Fibroblast of skin of right biceps (primary cell): ENCODE data around the gene NFYC.

Experiments
- DNase-seq: peaks from one replicate; pipeline ENCODE4 v3.0.0-alpha.2; 2013

Gene NFYC

DNA sequence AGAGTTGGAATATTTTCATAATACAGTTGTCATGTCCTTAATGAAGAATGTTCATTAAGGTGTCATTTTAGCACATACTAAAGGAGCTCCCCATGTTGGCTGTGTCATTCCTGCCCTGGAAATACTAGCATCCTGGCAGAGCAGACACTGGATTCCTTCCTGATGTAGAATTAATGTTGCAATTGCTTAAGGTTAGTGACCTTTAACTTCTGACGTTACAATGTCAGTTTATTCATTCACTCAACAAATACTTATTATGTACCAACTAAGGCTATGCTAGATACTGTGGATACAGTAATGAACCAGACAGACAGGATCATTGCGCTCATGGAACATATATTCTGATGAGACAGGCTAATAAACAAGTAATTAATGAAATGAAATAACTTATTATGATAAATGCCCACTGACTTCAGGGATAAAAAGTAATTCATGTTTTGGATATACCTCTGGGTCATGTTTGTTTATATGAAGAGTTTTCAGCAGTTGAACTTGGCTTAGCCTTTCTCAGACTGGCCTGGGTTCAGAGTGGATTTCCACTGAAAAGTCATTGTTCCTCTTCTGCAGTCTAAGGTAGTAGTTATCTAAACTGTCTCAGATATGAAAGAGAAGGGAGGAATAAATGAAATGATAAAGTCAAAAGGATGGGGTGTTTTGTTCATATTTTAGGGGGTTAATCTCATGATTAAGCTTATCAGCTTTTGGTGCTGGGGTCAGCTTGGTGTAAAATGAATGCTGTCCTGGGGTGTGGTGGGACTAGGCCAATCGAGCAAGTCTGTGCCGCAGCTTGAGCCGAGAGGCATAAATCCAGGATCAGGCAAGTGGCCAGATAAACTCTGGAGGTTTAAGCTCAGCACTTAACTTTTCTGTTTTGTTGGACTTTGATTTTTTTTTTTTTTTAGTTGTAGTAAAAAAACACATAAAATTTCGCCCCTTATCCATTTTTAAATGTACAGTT, 48.8 kb downstream of the NFYC start:
- no peak for DNase-seq

DNA sequence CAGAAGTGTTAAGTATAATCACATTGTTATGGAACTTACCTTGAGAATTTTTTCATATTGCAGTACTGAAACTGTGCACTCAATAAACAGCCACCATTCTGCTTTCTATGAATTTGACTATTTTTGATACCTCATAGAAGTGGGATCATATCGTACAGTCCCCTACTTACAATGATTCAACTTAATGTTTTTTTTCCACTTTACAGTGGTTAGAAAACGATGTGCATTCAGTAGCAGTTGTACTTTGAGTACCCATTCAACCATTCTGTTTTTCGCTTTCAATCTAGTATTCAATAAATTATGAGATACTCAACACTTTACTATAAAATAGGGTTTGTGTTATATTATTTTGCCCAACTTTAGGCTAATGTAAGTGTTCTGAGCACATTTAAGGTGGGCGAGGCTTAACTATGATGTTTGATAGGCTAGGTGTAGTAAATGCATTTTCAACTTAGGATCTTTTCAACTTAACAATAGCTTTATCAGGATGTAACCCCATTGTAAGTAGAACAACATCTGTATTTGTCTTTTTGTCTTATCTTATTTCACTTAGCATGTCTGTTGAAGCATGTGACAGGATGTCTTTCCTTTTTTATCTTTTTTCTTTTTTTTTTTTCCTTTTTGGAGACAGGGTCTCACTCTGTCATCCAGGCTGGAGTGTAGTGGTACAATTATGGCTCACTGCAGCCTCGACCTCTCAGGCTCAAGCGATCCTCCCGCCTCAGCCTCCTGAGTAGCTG, 49.7 kb downstream of the NFYC start:
- no peak for DNase-seq

DNA sequence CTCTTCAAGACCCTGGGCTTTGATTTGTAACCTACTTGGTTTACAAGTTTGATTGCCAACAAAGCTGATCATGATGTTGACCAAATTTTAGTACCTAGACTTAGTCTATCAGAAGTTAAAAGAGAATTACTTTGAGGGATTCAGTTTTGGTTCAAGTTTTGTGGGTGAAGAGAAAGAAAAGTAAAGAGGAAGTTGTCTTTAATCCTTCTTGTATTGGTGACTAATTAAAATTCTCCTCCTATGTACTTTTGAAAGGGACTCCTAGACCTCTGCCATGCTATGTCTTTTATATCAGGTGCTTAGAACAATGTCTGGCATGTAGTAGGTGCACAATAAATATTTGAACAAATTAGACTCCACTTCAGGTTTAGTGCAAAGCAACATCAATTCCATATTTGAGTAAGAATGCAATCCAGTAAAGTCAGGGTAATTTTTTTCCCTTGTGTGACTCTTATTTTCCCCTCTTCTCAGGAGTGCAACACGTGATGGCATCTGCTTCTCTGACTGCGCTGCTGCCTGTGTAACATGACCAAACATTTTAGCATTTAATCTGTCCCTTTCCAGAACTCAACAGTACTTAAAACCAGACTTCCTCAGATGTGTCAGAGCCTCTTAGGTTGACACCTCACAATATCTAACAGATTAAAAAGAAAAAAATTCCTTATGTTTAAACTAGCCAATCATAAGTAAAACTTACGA, 51.0 kb downstream of the NFYC start:
- peak; percentile 33 for DNase-seq

DNA sequence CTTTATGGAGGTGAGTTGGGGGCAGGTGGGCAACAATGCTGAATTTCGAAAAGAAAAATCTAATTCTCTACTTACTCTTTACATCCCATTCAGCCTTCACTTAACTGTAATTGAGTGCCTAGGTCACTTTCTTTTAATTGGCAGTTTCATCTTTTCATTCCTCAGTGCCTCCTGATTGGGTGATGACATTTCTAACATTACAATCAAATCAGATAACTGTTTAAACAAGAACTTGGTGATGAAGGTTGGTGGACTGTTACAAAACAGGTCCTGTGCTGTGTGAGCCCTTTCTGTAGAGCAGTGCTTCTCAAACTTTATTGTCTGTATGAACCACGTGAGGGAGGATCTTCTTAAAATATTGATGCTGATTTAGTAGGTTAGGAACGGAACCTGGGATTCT, 51.9 kb downstream of the NFYC start:
- no peak for DNase-seq

DNA sequence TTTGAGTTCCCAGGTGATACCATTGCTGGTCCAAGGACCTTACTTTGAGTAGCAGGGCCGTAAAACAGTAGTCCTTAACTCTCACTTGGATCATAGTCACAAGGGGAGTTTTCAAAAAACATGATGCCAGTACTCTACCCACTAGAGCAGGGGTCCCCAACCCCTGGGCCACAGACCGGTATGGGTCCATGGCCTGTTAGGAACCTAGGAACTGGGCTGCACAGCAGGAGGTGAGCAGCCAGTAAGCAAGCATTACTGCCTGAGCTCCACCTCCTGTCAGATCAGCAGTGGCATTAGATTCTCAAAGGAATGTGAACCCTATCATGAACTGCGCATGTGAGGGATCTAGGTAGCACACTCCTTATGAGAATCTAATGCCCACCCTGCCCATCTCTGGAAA, 52.4 kb downstream of the NFYC start:
- no peak for DNase-seq

GRCh38 chr1:40745176-40745575, 53.7 kb downstream of the NFYC start:
- DNase-seq = peak; percentile 77

- no peak for DNase-seq
Measured at GRCh38 chr1:40746344-40747090, 55.0 kb downstream of the NFYC start.

GRCh38 chr1:40748841-40749718, 57.6 kb downstream of the NFYC start:
- no peak for DNase-seq

DNA sequence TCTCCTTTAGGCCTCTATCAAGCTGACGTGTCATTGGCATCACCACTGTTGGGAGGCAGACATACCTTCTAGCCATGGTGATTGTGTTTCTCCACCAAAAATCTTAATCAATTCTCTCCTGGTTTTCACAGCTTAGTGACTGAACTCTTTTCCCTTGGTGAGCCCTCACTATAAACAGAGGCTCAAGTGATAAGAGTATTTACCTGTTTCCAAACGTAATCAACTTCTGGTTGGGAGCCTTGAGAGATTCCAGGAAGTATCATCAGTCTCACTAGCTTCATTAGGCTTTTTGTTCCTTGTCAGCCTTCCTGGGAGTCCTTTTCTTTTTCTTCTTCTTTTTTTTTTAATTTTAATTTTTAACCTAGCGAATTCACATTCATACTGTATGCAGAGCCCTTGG, 58.3 kb downstream of the NFYC start:
- no peak for DNase-seq

DNA sequence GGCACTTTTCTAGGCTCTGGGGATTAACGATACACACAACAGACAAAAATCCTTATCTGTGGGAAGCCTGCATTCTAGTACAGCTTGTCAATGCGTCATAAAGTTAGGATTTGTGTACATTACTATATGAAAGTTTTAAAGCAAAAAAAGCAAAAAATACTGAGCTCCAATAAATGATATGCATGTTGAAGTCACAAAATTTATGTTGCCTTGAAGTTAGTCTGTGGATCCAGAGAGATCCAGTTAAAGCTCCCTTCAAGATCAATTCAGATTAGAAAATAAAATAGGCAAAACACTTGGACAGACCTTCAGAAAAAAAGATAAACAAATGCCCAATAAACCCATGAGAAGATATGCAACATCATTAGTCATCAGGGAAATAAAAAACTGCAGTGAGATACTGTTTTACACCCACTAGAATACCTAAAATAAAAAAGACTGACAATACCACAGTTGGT, 59.0 kb downstream of the NFYC start:
- DNase-seq = no peak

DNA sequence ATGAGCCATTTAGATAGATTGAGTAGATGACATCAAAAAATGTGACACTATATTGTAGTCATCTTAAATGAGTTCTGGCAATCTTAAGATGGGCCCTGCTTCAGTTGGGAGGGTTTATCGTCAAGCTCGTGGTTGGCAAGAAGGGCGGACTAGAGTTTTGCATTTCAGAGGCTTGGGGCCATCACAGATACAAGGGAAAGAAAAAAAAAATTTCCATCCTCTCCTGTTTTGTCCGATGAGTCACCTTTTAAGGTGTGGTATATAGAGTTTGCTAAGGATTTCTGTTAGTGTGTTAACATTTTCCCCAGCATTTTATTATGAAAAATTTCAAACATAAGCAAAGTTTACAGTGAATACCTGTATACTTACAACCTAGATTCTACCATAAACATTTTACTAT, 60.3 kb downstream of the NFYC start:
- no peak for DNase-seq

GRCh38 chr1:40753142-40753882, 61.8 kb downstream of the NFYC start:
- no peak for DNase-seq

DNA sequence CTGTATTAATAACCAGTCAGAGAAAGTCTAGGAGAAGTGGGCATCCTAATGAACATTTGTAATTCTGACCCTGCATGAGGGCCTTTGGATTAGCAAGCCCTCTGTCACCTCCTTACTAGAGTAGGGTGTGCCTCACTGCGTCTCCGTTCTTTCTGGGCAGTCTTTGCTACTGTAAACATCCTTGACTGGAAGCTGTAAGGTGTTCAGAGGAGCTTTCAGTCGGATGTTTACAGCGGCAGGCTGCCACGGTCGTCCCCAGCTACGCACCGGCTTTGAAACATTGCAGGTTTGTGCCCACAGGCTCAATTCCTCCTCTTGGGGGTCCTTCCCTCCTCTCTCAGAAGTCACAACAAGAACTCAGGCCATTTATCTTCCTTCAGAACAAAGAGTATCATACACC, 62.7 kb downstream of the NFYC start:
- no peak for DNase-seq

- DNase-seq = peak; percentile 5
Measured at GRCh38 chr1:40755067-40755466, 63.6 kb downstream of the NFYC start.

DNA sequence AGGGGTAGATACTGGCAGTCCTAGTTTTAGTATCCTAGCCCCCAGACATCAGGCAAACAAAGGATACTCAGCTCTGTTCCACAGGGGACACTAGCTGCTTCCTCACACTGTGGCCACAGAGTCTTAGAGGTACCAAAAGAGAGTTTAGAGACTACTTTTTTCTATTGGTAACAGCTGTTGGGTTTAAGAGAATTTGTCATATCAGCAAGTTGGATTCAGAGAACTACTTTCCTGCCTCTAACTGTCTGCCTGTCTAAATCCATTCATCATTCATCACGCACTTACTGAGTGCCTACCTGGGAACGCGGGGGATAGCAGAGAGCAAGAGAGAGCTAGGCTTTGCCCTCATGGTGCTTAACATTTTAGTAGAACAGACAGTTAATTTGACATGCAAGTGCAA, 65.0 kb downstream of the NFYC start:
- DNase-seq = no peak

DNA sequence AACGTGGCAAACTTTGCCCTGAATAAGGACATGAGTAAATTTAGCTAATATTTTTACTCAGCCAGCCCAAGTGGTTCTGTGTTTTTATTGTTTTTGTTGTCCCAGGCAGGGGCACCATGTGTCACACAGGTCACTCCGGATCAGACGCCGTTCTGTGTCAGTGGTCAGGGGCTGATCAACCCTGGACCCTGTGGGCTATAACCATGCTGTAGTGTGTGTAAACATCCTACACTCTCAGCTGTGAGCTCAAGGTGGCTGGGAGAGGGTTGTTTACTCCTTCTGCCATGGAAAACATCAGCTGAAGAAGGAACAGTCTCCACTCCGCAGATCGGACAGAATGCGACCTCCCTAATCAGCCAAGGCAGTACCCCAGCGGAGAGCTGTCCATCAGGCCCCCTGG, 65.6 kb downstream of the NFYC start:
- DNase-seq = no peak

DNA sequence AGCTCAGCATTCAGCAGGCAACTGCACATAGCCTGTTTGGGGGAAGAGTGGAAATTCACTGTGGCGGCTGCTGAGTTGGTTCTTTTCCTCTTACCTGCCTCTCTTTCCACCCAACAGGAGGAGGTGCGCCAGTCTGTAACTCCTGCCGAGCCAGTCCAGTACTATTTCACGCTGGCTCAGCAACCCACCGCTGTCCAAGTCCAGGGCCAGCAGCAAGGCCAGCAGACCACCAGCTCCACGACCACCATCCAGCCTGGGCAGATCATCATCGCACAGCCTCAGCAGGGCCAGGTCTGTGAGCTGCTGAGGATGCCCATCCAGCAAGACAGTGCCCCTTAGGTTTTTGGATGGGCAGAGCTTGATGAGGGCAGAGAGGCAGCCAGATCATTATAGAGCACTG, 66.5 kb downstream of the NFYC start:
- no peak for DNase-seq

GRCh38 chr1:40758578-40759343, 67.3 kb downstream of the NFYC start:
- no peak for DNase-seq

- DNase-seq = peak; percentile 39
Measured at GRCh38 chr1:40760984-40761383, 69.5 kb downstream of the NFYC start.
